Measurements from ENCODE around the gene DRAM2.

GRCh38 chr1:111089638-111090037, 50.3 kb downstream of the DRAM2 start:
- no peak for TF ChIP-seq CTCF (IDR thresholded peaks at IDR 0.05)
- no peak for TF ChIP-seq POLR2A (IDR thresholded peaks at IDR 0.05)
